MM.1S (cell line): ENCODE data around the gene TXNRD1.

Source experiments
- DNase-seq: peaks from one replicate; pipeline ENCODE4 v3.0.0-alpha.2; 2015
- H2AFZ ChIP-seq: fragments of 300-600 bp; sonication (generic); 2 replicates; pipeline ENCODE4 v1.6.0; 2016; ENCODE audit warnings: antibody characterized with exemption, low read length
- H3F3A ChIP-seq: fragments of 300-600 bp; sonication (generic); 2 replicates; pipeline ENCODE4 v1.6.1; 2016; ENCODE audit warnings: mild to moderate bottlenecking, antibody characterized with exemption, low read length, moderate library complexity, mixed read lengths; ENCODE audit not compliant: insufficient read depth
- H3K27ac ChIP-seq: fragments of 300-600 bp; sonication (generic); 2 replicates; pipeline ENCODE4 v1.5.1; 2016; ENCODE audit warnings: mild to moderate bottlenecking, low read length
- H3K27me3 ChIP-seq: fragments of 300-600 bp; sonication (generic); replicated peaks from 2 replicates; pipeline ENCODE4 v1.6.0; 2016; ENCODE audit warnings: low read length; ENCODE audit not compliant: insufficient read depth
- H3K36me3 ChIP-seq: fragments of 300-600 bp; sonication (generic); replicated peaks from 2 replicates; pipeline ENCODE4 v1.6.1; 2016; ENCODE audit warnings: mild to moderate bottlenecking, low read length, mixed read lengths; ENCODE audit not compliant: insufficient read depth
- H3K4me1 ChIP-seq: fragments of 300-600 bp; sonication (generic); 2 replicates; pipeline ENCODE4 v1.6.1; 2016; ENCODE audit warnings: low read length, mixed read lengths
- H3K4me2 ChIP-seq: fragments of 300-600 bp; sonication (generic); 2 replicates; pipeline ENCODE4 v1.6.0; 2016; ENCODE audit warnings: low read depth, low read length
- H3K4me3 ChIP-seq: fragments of 300-600 bp; sonication (generic); 2 replicates; pipeline ENCODE4 v1.5.1; 2016; ENCODE audit warnings: low read length, mixed read lengths
- H3K79me2 ChIP-seq: fragments of 300-600 bp; sonication (generic); 2 replicates; pipeline ENCODE4 v1.6.1; 2016; ENCODE audit warnings: mixed run types, low read length, mixed read lengths
- H3K9ac ChIP-seq: fragments of 300-600 bp; sonication (generic); 2 replicates; pipeline ENCODE4 v1.6.1; 2016; ENCODE audit warnings: low read length, mixed read lengths
- H3K9me2 ChIP-seq: fragments of 300-600 bp; sonication (generic); replicated peaks from 2 replicates; pipeline ENCODE4 v1.6.1; 2016; ENCODE audit warnings: mild to moderate bottlenecking, low read length, mixed read lengths; ENCODE audit not compliant: insufficient read depth
- H3K9me3 ChIP-seq: fragments of 300-600 bp; sonication (generic); replicated peaks from 2 replicates; pipeline ENCODE4 v1.6.1; 2016; ENCODE audit warnings: mild to moderate bottlenecking, low read length, mixed read lengths; ENCODE audit not compliant: insufficient read depth
- H4K20me1 ChIP-seq: fragments of 300-600 bp; sonication (generic); 2 replicates; pipeline ENCODE4 v1.6.1; 2016; ENCODE audit warnings: mild to moderate bottlenecking, low read length, moderate library complexity, mixed read lengths; ENCODE audit not compliant: insufficient read depth
- EZH2 ChIP-seq: fragments of 300-600 bp; sonication (generic); optimal IDR thresholded peaks from 2 replicates; pipeline ENCODE3; 2017; ENCODE audit warnings: low read depth, mild to moderate bottlenecking, antibody characterized with exemption, low read length, mixed read lengths
- EZH2phosphoT487 ChIP-seq: fragments of 300-600 bp; sonication (generic); IDR thresholded peaks from 2 replicates; pipeline ENCODE4 v1.6.1; 2018; ENCODE audit warnings: antibody characterized with exemption, low read length
- TF ChIP-seq, protein P1 (sequence below): fragments of 300-600 bp; sonication (generic); IDR thresholded peaks from 2 replicates; pipeline ENCODE4 v1.5.1; 2016; ENCODE audit warnings: antibody characterized with exemption, low read length, mixed read lengths

Gene TXNRD1

DNA sequence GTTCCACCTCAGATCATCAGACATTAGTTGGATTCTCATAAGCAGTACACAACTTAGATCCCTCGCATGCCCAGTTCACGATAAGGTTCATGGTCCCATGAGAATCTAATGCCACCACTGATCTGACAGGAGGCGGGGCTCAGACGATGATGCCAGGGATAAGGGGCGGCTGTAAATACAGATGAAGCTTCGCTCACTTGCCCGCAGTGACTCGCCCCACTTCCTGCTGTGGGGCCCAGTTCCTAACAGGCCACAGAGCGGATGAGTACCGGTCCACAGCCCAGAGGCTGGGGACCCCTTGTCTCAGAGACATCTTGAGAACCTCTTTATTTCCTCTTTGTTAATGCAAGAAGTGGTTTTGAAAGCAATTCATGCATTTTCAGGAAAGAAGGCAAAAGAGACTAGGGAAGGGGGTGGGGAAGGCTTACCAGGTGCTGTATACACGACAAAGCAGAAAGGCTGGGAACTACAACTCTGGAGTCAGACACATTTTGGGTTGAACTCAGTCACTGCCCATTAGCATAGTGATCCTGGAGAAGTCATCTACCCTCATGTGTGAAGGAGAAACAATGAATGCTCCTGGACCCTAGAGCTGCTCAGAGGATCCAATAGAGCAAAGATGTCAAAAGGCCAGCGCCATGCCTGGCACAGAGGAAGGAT, 156.6 kb downstream of the TXNRD1 start:
- H3K27ac ChIP-seq, result no peak overlapping the region
- no peaks in the 10 kb centered on the region for H3K9me3 ChIP-seq
- no peaks in the 10 kb centered on the region for H3K79me2 ChIP-seq
- no peaks in the 10 kb centered on the region for H3K9me2 ChIP-seq
- H3K4me2 ChIP-seq, result no peak overlapping the region
- H3K9ac ChIP-seq, result no peak overlapping the region
- DNase-seq, result no peak
- H3K4me1 ChIP-seq, result no peaks in the 10 kb centered on the region
- H3K36me3 ChIP-seq, result no peaks in the 10 kb centered on the region
- no peak overlapping the region for H3K4me3 ChIP-seq
- no peak overlapping the region for H2AFZ ChIP-seq
- TF ChIP-seq EZH2phosphoT487, result no peak
- TF ChIP-seq, protein P1, sequence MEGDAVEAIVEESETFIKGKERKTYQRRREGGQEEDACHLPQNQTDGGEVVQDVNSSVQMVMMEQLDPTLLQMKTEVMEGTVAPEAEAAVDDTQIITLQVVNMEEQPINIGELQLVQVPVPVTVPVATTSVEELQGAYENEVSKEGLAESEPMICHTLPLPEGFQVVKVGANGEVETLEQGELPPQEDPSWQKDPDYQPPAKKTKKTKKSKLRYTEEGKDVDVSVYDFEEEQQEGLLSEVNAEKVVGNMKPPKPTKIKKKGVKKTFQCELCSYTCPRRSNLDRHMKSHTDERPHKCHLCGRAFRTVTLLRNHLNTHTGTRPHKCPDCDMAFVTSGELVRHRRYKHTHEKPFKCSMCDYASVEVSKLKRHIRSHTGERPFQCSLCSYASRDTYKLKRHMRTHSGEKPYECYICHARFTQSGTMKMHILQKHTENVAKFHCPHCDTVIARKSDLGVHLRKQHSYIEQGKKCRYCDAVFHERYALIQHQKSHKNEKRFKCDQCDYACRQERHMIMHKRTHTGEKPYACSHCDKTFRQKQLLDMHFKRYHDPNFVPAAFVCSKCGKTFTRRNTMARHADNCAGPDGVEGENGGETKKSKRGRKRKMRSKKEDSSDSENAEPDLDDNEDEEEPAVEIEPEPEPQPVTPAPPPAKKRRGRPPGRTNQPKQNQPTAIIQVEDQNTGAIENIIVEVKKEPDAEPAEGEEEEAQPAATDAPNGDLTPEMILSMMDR, result no peak
- TF ChIP-seq EZH2, result no peak
- H3K27me3 ChIP-seq, result no peaks in the 10 kb centered on the region
- no peaks in the 10 kb centered on the region for H4K20me1 ChIP-seq
- no peaks in the 10 kb centered on the region for H3F3A ChIP-seq

DNA sequence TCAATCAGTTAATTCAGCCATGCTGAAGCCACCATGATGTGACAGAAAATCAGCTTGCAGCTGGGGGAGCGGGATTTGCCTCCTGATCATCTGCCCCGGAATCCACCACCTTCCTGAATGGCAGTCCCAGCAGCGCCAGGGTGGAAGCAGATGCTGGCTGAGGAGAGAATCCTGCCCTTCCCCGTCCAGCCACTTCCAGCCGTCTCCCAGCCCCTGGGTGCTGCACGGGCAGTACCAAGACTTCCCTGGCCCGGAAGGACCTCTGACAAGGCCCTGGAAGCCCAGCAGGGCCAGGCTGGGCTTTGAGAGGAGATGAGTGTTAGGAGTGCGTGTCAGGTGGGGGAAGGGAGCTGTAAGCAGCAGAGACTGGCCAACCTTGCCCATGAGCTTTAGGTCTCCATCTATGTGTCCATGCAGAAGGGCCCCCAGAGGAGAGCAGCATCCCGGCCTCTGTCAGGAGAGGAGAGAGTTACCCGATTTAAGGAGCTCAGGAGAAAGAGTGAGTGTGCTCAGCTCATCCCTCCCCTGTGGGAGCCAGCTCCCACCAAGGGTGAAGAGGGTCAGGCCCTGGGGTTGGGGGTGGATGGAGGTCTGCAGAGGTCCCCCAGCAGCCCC, 157.2 kb downstream of the TXNRD1 start:
- no peaks in the 10 kb centered on the region for H4K20me1 ChIP-seq
- H3K27me3 ChIP-seq, result no peaks in the 10 kb centered on the region
- no peaks in the 10 kb centered on the region for H3K9me3 ChIP-seq
- H3K27ac ChIP-seq, result no peak overlapping the region
- H3F3A ChIP-seq, result no peaks in the 10 kb centered on the region
- no peak for DNase-seq
- no peak overlapping the region for H2AFZ ChIP-seq
- H3K4me3 ChIP-seq, result no peak overlapping the region
- H3K79me2 ChIP-seq, result no peaks in the 10 kb centered on the region
- H3K4me1 ChIP-seq, result no peaks in the 10 kb centered on the region
- H3K36me3 ChIP-seq, result no peaks in the 10 kb centered on the region
- no peak overlapping the region for H3K4me2 ChIP-seq
- H3K9ac ChIP-seq, result no peak overlapping the region
- TF ChIP-seq, protein P1, result no peak
- TF ChIP-seq EZH2phosphoT487 (no peak), EZH2 (no peak)
- H3K9me2 ChIP-seq, result no peaks in the 10 kb centered on the region

DNA sequence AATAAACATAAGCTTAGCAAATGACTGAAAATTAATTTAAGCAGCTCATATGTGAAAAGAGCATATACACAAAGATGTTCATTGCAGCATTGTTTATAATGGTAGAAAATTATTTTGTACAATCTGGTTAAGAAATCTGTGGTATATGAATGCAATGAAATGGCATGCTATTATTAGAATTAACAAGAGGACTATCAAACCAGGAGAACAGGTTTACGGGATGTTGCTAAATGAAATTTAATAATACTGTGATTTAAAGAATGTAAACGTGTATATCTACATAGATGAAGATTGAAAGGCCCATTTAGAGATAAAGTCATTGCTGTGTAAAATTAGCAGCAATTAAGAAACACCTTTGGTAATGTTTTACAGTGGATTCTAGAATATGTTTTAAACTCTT, 158.5 kb downstream of the TXNRD1 start:
- TF ChIP-seq EZH2phosphoT487 (no peak), EZH2 (no peak)
- TF ChIP-seq, protein P1, result no peak
- no peaks in the 10 kb centered on the region for H3K27me3 ChIP-seq
- no peak for DNase-seq
- H3K36me3 ChIP-seq, result no peaks in the 10 kb centered on the region
- H4K20me1 ChIP-seq, result no peaks in the 10 kb centered on the region
- no peaks in the 10 kb centered on the region for H3F3A ChIP-seq
- no peaks in the 10 kb centered on the region for H3K79me2 ChIP-seq
- H2AFZ ChIP-seq, result no peak overlapping the region
- no peak overlapping the region for H3K9ac ChIP-seq
- no peaks in the 10 kb centered on the region for H3K9me3 ChIP-seq
- no peaks in the 10 kb centered on the region for H3K4me1 ChIP-seq
- H3K4me3 ChIP-seq, result no peak overlapping the region
- H3K4me2 ChIP-seq, result no peak overlapping the region
- H3K9me2 ChIP-seq, result no peaks in the 10 kb centered on the region
- H3K27ac ChIP-seq, result no peak overlapping the region
